ENCODE measurements around the gene IL15RA.
"Not testable (repeated sequence)": the region's sequence is repeated elsewhere in the genome, so short reads cannot be mapped to it uniquely, and the experiment has no call there.

IL15RA gene

GRCh38 chr10:5970527-5970926 is 6.8 kb downstream of the IL15RA start:
- no peak for DNase-seq (ENCODE audit: low read depth in 2 of 3, low spot score in 2 of 3)

GRCh38 chr10:5970066-5970465 is 7.3 kb downstream of the IL15RA start:
- no peak for DNase-seq (ENCODE audit: low read depth in 2 of 3, low spot score in 2 of 3)

- no peak for DNase-seq (ENCODE audit: low read depth in 2 of 3, low spot score in 2 of 3)
Measured at GRCh38 chr10:5968681-5969453, 8.5 kb downstream of the IL15RA start.

- no peak for DNase-seq (ENCODE audit: low read depth in 2 of 3, low spot score in 2 of 3)
Measured at GRCh38 chr10:5968037-5968680, 9.2 kb downstream of the IL15RA start.

GRCh38 chr10:5965266-5965665 is 12.1 kb downstream of the IL15RA start:
- DNase-seq (ENCODE audit: low read depth in 2 of 3, low spot score in 2 of 3), result no peak

- DNase-seq (ENCODE audit: low read depth in 2 of 3, low spot score in 2 of 3), result no peak
Measured at GRCh38 chr10:5964736-5965135, 12.6 kb downstream of the IL15RA start.

- DNase-seq (ENCODE audit: low read depth in 2 of 3, low spot score in 2 of 3), result no peak
Measured at GRCh38 chr10:5963591-5963990, 13.8 kb downstream of the IL15RA start.

GRCh38 chr10:5963071-5963470 is 14.3 kb downstream of the IL15RA start:
- DNase-seq (ENCODE audit: low read depth in 2 of 3, low spot score in 2 of 3), result no peak

- DNase-seq (ENCODE audit: low read depth in 2 of 3, low spot score in 2 of 3), result not testable (repeated sequence)
Measured at GRCh38 chr10:5962358-5962940, 14.9 kb downstream of the IL15RA start.

- DNase-seq (ENCODE audit: low read depth in 2 of 3, low spot score in 2 of 3), result no peak
Measured at GRCh38 chr10:5961405-5962100, 15.8 kb downstream of the IL15RA start.

GRCh38 chr10:5960973-5961275 is 16.4 kb downstream of the IL15RA start:
- not testable (repeated sequence) for DNase-seq (ENCODE audit: low read depth in 2 of 3, low spot score in 2 of 3)

GRCh38 chr10:5960070-5960972 is 17.0 kb downstream of the IL15RA start:
- DNase-seq (ENCODE audit: low read depth in 2 of 3, low spot score in 2 of 3), result no peak

- DNase-seq (ENCODE audit: low read depth in 2 of 3, low spot score in 2 of 3), result no peak
Measured at GRCh38 chr10:5959581-5960069, 17.7 kb downstream of the IL15RA start.

GRCh38 chr10:5959142-5959541 is 18.2 kb downstream of the IL15RA start:
- no peak for DNase-seq (ENCODE audit: low read depth in 2 of 3, low spot score in 2 of 3)

- no peak for DNase-seq (ENCODE audit: low read depth in 2 of 3, low spot score in 2 of 3)
Measured at GRCh38 chr10:5958675-5959074, 18.7 kb downstream of the IL15RA start.

GRCh38 chr10:5958077-5958476 is 19.3 kb downstream of the IL15RA start:
- no peak for DNase-seq (ENCODE audit: low read depth in 2 of 3, low spot score in 2 of 3)

GRCh38 chr10:5956146-5956936 is 21.0 kb downstream of the IL15RA start:
- no peak for DNase-seq (ENCODE audit: low read depth in 2 of 3, low spot score in 2 of 3)

- DNase-seq (ENCODE audit: low read depth in 2 of 3, low spot score in 2 of 3), result no peak
Measured at GRCh38 chr10:5953676-5954075, 23.7 kb downstream of the IL15RA start.

- DNase-seq (ENCODE audit: low read depth in 2 of 3, low spot score in 2 of 3), result no peak
Measured at GRCh38 chr10:5952731-5953385, 24.5 kb downstream of the IL15RA start.

Data from activated CD8-positive, alpha-beta memory T cell treated with anti-CD3 and anti-CD28 coated beads for 48 hours (primary cell).